HG02852 (cell line): ENCODE measurements around the gene TEAD1.

Experiments
- ATAC-seq: cut with Tn5 transposase; IDR thresholded peaks from one replicate; pipeline ENCODE4 v1.9.1; 2021; ENCODE audit warnings: mild to moderate bottlenecking, moderate library complexity; ENCODE audit not compliant: unreplicated experiment

TEAD1 gene

DNA sequence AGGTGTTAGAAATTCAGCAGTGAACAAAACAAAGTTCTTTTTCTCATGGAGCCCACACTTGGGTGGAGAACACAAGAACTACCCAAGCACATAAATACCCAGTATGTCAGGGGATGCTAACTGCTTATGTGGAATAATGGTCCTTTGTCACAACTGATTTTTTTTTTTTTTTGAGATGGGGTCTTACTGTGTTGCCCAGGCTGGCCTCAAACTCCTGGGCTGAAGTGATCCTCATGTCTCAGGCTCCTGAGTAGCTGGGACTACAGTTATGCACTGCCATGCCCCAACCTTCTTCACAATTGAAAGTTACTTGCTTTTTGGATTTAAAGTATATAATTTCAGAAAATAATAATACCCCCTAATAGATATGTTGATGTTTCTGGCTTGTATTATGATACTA lies 212.3 kb downstream of the TEAD1 start:
- no peak for ATAC-seq

DNA sequence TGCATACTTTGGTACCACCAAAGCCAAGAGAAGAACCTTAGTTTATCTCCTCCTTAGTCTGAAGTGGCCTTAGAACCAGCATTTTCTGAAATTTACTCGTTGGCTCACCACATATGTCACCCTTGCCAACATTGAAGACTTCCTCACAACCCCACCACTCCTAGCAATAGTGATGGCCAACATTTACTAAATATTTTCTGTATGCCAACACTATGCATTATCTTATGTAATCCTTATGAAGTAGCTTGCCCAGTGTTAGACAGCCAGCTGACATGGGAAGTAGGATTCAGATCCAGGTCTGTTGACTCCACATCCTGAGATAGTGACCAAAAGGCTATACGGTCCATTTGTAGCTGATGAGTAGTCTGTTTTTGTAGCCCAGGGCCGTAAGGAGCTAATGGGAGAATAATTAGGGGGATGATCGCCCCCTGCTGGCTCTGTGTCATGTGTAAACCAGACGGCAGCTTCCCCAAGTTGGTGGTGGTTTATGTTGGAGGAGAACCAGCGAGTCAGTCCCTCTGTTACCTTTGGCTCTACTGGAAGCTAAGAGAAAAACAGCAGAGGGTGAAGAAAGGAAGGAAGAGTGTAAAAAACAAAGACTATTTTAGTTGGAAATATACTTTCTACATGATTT lies 214.4 kb downstream of the TEAD1 start:
- no peak for ATAC-seq

DNA sequence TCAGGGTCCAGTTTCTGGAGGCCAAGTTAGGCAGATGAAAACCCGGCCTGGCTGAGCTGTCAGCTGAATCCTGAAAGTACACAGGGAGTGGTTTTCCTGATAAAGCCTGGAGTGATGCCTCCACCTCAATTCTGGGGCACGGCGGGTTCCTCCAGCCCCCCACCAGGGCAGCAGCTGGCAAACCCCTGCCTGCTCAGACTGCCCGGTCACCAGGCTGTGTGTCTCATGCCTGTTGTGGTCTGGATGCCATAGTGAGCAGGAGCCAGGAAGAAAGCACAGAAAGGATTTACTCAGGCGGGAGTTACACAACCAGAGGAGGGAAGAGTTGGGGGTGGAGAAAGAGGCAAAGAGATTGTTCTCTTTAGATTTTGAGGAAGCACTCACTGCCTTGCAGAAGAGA lies 215.0 kb downstream of the TEAD1 start:
- ATAC-seq = no peak

DNA sequence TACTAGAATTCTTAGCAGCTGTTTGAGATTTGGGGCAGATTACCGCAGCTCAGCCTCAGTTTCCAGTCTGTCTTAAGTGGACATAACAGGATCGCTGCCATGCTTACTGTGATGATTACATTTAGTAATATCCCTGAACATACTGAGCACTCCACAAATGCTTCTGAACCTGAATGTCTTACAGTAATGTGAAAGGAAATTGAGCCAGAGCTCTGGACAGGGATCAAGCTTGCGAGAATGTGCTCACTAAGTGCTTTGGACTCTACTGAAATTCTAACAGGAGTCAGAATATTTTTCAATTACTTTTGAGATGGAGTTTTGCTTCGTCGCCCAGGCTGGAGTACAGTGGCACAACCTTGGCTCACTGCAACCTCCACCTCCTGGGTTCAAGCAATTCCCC lies 216.3 kb downstream of the TEAD1 start:
- no peak for ATAC-seq

DNA sequence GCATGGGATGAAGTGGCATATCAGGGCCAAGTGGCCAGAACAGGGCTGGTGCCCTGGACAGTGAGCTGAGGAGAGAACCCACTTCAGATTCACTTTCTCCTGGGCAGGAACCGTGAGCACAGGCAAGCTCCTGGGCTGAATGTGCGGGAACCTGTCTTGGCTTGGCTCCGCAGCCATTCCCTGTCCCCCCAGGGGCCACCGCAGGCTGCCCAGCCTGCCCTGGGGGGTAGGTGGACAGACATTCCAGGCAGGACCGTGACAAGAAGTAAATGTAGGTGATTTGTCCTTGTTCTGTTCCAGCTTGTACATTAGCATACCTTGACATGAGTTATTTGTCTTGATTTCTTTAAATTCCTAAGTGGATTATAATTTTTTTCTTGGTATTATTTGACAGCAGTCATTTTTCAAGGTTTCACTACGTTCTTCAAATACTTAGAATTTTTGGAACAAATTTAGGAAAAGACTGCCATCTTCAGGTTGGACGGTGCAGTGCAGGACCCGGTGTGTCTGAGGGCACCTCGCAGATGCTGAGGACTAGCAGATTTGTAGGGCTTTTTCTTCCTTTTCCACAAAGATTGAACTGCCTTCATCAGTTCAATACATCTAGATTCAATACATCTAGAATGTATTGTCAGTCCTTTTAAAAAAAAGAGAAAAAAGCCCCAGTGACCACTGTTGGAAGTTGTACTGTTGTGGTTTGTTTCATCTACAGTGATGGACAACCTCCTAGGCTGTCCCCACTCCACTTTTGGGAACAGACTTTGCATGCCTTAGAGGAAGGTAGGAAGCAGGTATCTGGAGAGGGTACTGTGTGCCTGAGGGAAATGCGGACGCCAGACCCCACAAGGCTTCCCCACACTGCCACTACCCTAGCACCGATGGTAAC lies 219.8 kb downstream of the TEAD1 start:
- peak; percentile 71 for ATAC-seq

DNA sequence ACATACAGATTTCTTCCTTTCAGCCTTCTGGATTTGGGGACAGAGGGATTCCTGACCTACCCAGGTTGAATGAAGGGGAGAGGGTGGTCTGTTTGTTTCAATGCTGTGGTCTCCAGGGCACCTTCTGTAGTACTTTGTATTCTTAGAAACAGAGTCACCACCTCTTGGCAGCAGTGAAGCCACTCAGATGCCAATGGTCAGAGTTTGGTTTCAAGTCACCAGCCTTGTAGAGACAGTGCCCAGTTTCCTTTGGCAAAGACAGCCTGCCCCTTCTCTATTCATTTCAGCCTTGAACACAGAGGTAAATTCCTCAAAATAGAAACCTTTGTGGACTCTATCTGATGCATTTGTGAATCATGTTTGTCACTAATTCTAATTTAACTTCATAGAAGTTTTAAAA lies 223.2 kb downstream of the TEAD1 start:
- no peak for ATAC-seq

DNA sequence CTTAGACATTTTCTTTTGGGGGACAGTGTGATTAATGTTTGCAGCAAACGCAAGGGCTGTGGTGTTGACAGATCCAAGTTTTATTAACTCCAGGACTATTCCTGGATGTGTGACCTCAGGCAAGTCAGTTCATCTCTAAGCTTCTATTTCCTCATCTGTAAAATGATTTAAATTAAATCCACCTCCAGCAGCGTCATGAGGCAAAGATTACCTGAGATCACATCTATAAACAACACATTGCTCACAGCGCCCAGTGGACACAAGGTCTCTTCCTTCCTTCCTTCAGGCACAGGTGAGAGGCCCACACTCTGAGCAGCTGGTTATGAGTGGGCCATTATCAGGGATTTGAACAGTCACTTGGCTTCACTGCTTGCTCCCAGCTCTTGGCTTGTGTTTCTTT lies 223.6 kb downstream of the TEAD1 start:
- no peak for ATAC-seq

DNA sequence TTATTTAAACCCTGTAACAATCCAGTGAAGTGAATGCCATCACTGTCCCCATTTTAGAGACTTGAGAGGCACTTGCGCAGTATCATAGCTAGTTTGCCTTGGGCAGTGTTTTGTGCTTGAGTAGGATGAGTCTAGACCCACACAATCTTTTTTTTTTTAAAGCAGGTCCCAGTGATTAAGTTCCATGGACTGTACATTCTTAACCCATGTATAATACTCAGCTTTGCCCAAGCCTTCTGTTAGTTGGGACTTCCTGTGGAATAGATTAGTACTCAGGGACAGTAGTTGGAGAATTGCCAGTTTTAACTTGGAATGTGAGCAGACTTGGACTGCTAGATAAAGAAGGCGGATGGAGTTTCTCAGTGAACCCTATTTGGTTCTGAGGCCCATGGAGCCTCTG lies 226.3 kb downstream of the TEAD1 start:
- ATAC-seq = no peak

DNA sequence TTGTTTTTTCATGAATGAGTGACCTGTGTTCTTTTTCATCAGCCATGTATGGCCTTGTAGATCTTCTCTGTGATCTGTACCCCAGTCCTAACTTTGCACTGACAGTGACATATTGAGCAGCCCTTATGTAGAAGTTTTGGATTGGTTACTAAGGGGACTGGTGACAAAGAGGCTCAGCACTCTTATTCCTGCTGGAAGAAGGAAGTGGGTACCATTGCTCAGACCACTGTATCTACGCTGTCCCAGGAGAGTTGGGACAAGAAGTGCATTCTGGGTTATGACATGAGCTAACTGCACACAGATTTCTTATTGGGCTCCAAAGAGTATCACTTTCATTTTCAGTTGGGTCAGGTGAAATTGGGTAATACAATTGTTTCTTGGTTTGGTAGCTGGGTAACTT lies 227.1 kb downstream of the TEAD1 start:
- no peak for ATAC-seq

DNA sequence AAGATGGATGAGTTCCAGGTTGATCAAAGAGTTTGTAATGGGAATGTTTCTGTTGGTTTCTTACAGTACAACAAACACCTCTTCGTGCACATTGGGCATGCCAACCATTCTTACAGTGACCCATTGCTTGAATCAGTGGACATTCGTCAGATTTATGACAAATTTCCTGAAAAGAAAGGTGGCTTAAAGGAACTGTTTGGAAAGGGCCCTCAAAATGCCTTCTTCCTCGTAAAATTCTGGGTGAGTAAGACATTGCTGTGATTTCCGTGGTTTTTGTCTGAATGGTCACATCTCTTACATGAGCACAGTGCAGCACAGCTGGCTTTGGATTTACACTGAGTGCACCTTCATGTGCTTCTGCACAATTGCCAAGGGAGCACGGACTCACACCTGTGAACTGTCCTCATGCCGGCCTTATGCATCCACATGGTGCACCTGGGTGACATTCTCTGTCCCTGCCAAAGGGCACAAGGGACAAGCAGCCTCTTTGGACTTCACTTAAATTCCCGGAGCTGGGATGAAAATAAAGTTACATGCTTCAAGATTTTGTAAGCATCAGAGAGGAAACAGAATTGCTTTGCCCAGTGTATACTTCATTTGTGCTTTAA lies 227.8 kb downstream of the TEAD1 start:
- no peak for ATAC-seq

DNA sequence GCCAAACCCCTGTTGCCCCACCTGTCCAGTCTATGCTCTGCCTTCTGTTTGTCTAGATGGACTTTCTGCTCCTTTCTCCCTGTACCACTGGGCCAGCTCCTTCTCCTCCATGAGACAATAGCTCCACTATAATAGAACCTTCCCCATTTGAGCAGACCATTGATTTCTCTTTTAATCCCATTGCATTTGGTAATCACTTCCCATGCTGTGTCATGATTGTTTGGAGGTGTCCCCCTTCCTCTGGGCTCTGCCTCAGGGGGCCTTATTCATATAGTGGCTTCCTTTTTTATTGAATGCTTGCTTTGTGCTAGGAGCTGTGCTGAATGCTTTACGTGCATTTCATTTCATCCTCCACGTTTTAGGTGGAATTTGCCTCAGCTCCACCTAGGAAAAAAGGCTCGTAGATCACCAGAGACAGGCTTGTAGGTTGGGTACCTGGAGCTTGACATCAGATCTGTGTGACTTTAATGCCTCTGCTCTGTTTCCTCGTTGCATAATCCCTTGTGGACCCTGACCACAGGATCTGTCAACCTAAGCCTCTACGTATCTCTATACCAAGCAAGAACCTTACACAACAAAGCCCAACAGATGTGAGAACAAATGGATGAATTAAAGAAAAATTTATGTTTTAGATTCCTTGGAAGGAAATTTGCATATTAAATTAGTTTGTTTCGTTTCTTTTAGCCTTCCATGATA lies 228.7 kb downstream of the TEAD1 start:
- ATAC-seq = no peak

DNA sequence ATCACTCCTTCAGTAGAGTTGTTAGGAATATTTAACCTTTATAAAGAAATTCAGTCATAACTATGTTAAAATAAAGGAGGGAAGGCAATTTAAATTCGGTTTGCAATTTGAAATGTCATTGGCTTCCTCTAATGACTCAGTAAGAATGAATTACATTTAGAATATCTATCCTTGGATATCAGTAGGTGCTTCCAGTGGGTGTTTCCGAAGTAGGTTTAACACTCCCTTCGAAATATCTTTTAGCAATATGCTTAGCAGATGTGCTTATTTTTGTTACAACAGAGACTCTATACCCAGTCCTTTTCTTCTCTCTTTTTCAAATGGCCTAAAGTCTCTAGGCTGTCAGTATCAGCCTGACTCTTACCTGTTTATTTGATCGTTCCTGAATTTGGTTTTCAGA lies 231.2 kb downstream of the TEAD1 start:
- ATAC-seq = no peak

DNA sequence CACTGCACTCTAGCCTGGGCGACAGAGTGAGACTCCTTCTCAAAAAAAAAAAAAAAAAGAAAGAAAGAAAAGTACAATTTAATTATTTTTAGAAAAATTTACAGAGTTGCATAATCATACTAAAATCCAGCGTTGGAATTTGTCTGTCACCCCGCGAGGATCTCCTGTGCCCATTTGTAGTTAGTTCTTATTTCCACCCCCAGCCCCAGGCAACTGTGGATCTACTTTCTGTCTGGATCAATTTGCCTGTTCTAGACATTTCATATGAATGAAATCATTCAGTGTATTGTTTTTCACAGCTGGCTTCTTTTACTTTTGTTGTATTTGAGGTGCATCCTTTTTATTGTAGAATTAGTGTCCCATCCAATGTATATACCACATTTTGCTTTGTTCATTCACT lies 232.3 kb downstream of the TEAD1 start:
- no peak for ATAC-seq

DNA sequence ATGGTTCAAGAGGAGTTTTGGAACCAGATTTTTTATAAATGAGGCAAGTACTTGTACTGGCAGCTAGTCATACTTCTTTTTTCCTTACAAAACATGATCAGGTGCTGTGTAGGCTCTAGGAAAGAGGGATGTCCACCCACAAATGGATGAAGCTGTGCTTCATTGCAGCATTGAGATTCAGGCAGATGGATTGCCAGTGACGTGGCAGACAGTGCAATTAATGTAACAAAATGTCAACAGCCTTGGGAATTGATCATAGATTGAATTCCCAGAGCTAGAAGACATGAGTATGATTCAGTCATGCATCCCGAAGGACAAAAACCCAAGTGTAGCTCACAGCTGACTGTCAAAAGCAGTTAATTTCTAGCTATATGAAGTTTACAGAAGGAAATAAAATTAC lies 235.7 kb downstream of the TEAD1 start:
- no peak for ATAC-seq

DNA sequence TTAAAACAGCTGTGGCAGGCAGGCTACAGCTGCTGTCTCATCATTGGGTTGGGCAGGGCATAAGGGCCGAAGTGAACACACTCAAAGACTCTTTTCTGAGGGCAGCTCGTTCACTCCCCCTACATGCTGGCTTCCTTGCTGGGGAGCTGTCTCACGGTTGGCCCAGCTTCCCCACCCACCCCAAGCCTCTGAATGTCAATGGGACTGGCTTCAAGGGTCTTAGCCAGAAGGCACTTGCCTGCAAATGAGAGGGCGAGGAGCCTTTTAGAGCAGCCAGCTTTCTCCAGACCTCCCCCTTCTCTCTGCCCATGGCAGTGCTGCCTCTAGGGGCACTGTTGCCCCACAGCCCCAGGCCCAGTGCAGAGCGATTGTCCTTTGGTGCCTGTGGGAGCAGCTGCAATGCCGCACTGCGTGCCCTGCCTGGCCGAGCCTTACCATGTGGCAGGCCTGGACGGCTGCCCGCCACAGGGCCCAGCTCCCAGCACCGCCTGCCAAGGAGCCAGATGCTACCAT lies 240.2 kb downstream of the TEAD1 start:
- ATAC-seq = no peak

DNA sequence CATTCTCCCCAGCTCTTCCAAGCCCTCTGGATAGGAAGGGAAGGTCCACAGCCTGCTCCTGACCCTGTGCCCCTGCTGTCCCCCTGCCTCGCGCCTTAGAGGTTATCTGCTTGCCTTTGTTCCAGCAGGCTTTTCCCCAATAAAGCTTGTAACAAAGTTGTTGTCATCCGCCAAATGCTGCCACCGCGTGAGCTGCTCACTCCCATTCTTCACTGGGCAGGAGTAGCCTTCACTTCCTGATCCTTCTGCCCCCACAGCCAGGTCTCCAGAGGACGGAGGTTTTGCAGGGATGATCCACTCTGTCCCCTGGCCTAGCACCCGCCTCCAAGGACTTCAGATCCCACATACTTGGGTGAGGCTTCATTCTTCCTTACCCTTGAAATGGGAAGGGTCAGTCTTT lies 240.9 kb downstream of the TEAD1 start:
- no peak for ATAC-seq

DNA sequence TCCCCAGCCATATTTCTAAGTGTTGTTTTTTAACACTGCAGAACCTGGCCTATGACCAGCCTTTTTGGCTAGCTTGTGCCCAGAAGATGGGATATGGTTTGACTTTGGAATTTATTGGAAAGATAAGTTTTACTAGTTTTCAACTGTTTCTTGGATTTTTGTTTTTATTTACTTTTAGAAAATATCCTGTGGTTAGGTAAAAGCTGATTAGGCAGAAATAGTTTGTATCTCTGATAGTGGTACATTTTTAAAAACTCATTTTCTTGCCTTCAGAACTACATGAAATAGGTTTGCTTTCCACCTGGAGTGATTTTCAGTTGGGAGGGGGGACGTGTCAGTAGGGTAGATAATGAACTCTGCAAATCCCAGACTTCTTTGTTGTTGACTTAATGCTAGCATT lies 243.6 kb downstream of the TEAD1 start:
- no peak for ATAC-seq

DNA sequence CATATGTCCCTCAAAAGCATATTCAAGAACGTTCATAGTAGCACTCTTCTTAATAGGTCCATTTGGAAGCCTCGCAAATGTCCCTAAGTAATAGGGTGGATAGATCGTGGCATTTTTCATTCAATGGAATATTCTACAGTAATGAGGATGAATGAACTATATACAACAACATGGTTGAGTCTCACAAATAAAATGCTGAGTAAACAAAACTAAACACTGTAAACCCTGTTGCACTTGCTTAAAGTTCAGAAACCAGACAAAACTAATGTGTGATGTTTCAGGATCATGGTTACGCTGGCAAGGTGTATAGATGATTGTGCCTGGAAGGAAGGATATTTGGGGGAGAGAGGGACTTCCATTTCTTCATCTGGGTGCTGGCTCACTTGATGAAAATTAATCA lies 244.4 kb downstream of the TEAD1 start:
- no peak for ATAC-seq

DNA sequence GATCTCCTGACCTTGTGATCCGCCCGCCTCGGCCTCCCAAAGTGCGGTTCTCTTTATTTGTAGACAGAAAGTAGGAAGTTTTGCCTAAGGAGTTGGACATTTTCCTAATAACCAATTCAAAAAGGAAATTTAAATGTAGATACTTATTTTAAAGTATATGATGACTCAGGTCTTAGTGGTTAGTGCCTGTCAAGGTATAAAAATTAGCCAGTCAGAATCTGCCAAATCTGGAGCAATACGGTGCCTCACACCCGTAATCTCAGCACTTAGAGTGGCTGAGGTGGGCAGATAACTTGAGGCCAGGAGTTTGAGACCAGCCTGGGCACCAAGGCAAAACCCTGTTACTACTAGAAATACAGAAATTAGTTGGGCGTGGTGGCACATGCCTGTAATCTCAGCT lies 248.2 kb downstream of the TEAD1 start:
- no peak for ATAC-seq

DNA sequence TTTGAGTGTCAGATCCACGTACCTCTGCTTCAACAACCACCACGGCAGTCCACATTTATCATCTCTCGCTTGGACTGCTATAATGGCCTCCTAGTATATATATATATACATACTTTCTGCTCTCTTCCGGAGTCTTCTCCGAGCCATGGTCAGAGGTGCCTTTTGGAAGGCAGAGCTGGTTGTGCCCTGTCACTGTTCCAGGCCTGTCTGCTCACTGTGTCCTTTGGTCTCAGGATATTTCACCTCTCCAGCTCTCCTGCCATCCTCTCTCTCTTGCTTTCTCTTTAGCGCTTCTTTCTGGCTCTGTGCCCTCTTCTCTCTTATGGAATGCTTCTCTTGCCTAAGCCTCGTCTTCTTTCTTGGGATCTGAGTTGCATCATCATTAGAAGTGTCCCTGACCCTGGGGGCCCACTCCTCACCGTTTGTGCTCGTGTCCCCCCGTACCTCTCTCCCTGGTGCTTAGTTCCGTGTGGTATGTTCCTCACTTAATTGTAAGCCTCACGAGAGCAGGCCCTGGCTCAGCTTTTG lies 248.8 kb downstream of the TEAD1 start:
- ATAC-seq = no peak

DNA sequence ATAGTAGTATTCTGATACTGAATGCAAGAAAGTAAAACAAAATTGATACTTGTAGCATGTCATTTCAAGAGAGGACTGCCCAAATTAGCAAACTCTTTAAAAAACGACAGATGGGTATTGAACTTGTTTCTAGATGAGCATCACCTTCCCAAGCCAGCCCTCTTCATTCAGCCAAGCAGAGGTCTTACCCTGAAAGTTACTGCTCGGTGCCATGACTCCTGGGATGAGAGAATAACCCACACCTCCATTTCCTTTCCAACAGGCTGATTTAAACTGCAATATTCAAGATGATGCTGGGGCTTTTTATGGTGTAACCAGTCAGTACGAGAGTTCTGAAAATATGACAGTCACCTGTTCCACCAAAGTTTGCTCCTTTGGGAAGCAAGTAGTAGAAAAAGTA lies 250.4 kb downstream of the TEAD1 start:
- ATAC-seq = no peak
